K562 (cell line): Measurements from ENCODE around the gene DVL3. TPM values are rescaled to one million over a fixed set of nuclear protein-coding genes. Genes with fewer than 3 reads are reported as not detected.

Source experiments
- ARHGAP35 ChIP-seq: fragments of 450-650 bp; IDR thresholded peaks from 2 replicates; pipeline ENCODE4 v1.6.1; 2018; ENCODE audit not compliant: partially characterized antibody
- CBX8 ChIP-seq: fragments of 200-600 bp; sonication (generic); IDR thresholded peaks from 2 replicates; pipeline ENCODE4 v1.6.1; 2012; ENCODE audit warnings: borderline replicate concordance, mixed run types, low read depth, mild to moderate bottlenecking, moderate library complexity, mixed read lengths, low read length, control low read depth, inconsistent platforms; ENCODE audit not compliant: poor library complexity, severe bottlenecking; ENCODE audit errors: extremely low read depth
- CEBPB ChIP-seq: fragments of 450-650 bp; IDR thresholded peaks from 2 replicates; pipeline ENCODE4 v1.6.1; 2016; ENCODE audit warnings: missing genetic modification characterization, missing compliant biosample characterization
- FOXK1 ChIP-seq: sonication (generic); formaldehyde crosslinking; IDR thresholded peaks from 2 replicates; pipeline ENCODE4 v1.8.0; 2022; ENCODE audit warnings: missing genetic modification reagents, mild to moderate bottlenecking, borderline replicate concordance
- GATA2 ChIP-seq: sonication (generic); formaldehyde crosslinking; IDR thresholded peaks from 2 replicates; pipeline ENCODE4 v1.4.0; 2020; ENCODE audit warnings: mild to moderate bottlenecking, missing genetic modification reagents
- HDAC2 ChIP-seq: fragments of 450-650 bp; IDR thresholded peaks from 2 replicates; pipeline ENCODE4 v1.6.1; 2016; ENCODE audit warnings: mild to moderate bottlenecking
- HNRNPLL ChIP-seq: fragments of 200-400 bp; formaldehyde crosslinking; IDR thresholded peaks from 2 replicates; pipeline ENCODE4 v1.6.1; 2017; ENCODE audit warnings: low read length, low read depth, mild to moderate bottlenecking; ENCODE audit not compliant: poor library complexity, severe bottlenecking
- MECOM ChIP-seq: fragments of 250-450 bp; sonication (Bioruptor Pico); IDR thresholded peaks from 2 replicates; pipeline ENCODE4 v1.8.0; 2022; ENCODE audit warnings: inconsistent platforms
- NR2F6 ChIP-seq: fragments of 450-650 bp; formaldehyde crosslinking; IDR thresholded peaks from 2 replicates; pipeline ENCODE4 v1.4.0; 2020; ENCODE audit warnings: mild to moderate bottlenecking
- RERE ChIP-seq: sonication (generic); formaldehyde crosslinking; IDR thresholded peaks from 2 replicates; pipeline ENCODE4 v1.8.0; 2023; ENCODE audit warnings: missing genetic modification reagents, mild to moderate bottlenecking, borderline replicate concordance
- RNF219 ChIP-seq: fragments of 250-450 bp; sonication (Bioruptor Pico); IDR thresholded peaks from 2 replicates; pipeline ENCODE4 v1.5.0; 2022; ENCODE audit warnings: mild to moderate bottlenecking
- SAP30 ChIP-seq: fragments of 200-600 bp; sonication (generic); IDR thresholded peaks from 2 replicates; pipeline ENCODE4 v1.6.1; 2012; ENCODE audit warnings: borderline replicate concordance, low read depth, mild to moderate bottlenecking, moderate library complexity, low read length, control low read depth, inconsistent platforms; ENCODE audit not compliant: insufficient read depth, poor library complexity, severe bottlenecking
- TAF7 ChIP-seq: fragments of 450-650 bp; IDR thresholded peaks from 2 replicates; pipeline ENCODE4 v1.6.1; 2016; ENCODE audit warnings: missing genetic modification characterization, missing compliant biosample characterization
- ZNF436 ChIP-seq: fragments of 250-450, 450-650 bp; sonication (Bioruptor Pico); formaldehyde crosslinking; IDR thresholded peaks from 2 replicates; pipeline ENCODE4 v1.7.0; 2020; ENCODE audit warnings: mild to moderate bottlenecking
- polyA plus RNA-seq, 8 experiments: library from polyadenylated mRNA; depleted of rRNA in 4 of 8; stranded (reverse) in 5 of 8; unstranded in 3 of 8; fragments of >200 nt; fragmentation: Nextera tagmentation in 2 of 8; fragmentation: Illumina TruSeq in 1 of 8; extraction: Ambion mirVana in 2 of 8; extraction: Trizol in 1 of 8; gene quantifications; 2 replicates each; pipeline versions ENCODE4 v1.2.1 to v1.2.3, GENCODE V29; 2011 to 2014; ENCODE audit warnings: inconsistent platforms in 1 of 8, missing spikeins in 1 of 8
- total RNA-seq, 7 experiments: library from RNA; depleted of rRNA in 6 of 7; stranded (reverse); fragments of >200 nt in 6 of 7; fragmentation: Illumina TruSeq in 2 of 7; extraction: Trizol in 2 of 7; gene quantifications; 2 replicates each; pipeline versions ENCODE4 v1.2.1 to v1.2.3, GENCODE V29; 2011 to 2021; ENCODE audit warnings: low replicate concordance in 1 of 7
- TF ChIP-seq, protein P1 (sequence below), 2 experiments: fragments of 200-800 bp in 1 of 2; sonication (Bioruptor generic) in 1 of 2; sonication (generic) in 1 of 2; formaldehyde crosslinking in 1 of 2; IDR thresholded peaks in 1 of 2; conservative IDR thresholded peaks in 1 of 2; 2 replicates each; pipeline versions ENCODE4 v1.5.0 to v1.6.1; 2016 to 2020; ENCODE audit warnings: missing compliant biosample characterization in 1 of 2, missing genetic modification characterization in 1 of 2, missing genetic modification reagents in 1 of 2
- TF ChIP-seq, protein P2 (sequence below): sonication (generic); formaldehyde crosslinking; IDR thresholded peaks from 2 replicates; pipeline ENCODE4 v1.5.0; 2020; ENCODE audit warnings: missing genetic modification reagents

Gene DVL3
- total and polyA plus RNA-seq, 9 of the 15 experiments (the other 6 are each of a cell fraction or from before 2014, with no cell fraction given), result 3.1 to 57.9 (median 20.1) TPM

DNA sequence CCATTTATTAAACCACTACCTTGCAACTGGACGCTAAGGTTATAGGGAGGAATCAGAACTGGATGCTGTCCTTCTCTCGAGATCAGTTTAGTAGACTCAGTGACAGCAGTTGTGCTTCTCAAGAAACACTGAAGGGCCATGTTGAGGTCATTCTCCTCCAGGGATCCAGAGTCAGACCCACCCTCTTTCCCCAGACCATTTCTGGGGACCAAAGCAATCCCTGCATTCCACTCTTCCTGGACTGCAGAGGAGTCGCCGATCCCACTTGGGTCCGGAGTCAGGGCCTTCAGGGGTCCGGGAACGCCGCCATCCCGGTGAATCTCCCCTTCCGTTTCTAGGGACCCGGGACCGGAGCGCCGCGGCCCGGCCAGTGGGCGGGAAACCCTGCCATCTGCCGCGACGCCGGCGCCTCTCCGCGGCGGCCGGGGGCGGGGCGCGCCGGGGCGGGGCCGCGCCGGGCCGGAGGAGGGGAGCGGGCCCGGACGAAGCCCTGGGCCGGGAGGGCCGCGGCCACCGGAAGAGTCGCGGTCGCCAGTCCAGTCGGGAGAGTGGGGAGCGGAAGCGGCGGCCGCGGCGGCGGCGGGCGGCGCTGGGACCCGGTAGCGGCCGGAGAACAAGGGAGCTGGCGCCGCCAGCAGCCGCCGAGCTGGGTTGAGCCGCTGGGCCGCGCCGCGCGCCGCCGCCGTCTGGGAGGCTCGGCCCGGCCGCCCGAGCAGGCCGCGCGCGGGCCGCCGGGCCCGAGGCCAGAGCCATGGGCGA, at the start of gene DVL3 (continued):
- TF ChIP-seq FOXK1 (CRISPR knock-in tag), result no peak
- TF ChIP-seq MECOM, result no peak
- TF ChIP-seq GATA2 (CRISPR knock-in tag), result no peak
- TF ChIP-seq, protein P1, sequence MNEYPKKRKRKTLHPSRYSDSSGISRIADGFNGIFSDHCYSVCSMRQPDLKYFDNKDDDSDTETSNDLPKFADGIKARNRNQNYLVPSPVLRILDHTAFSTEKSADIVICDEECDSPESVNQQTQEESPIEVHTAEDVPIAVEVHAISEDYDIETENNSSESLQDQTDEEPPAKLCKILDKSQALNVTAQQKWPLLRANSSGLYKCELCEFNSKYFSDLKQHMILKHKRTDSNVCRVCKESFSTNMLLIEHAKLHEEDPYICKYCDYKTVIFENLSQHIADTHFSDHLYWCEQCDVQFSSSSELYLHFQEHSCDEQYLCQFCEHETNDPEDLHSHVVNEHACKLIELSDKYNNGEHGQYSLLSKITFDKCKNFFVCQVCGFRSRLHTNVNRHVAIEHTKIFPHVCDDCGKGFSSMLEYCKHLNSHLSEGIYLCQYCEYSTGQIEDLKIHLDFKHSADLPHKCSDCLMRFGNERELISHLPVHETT (CRISPR knock-in tag; conservative IDR thresholded peaks at IDR 0.05 in 1 of 2, IDR thresholded peaks at IDR 0.05 in 1 of 2), result peak in 1 of 2 experiments; percentile 99; a peak in 2 of 4 replicates
- TF ChIP-seq HDAC2, result 0 out of 2 replicates have a peak, but pooled peaks have one; percentile 59
- no peak for TF ChIP-seq NR2F6 (CRISPR knock-in tag)
- TF ChIP-seq CEBPB (tag), result no peak
- TF ChIP-seq CBX8, result no peak
- TF ChIP-seq TAF7 (tag), result no peak
- TF ChIP-seq SAP30, result no peak
- no peak for TF ChIP-seq RNF219 (CRISPR knock-in tag)
- TF ChIP-seq HNRNPLL, result no peak
- TF ChIP-seq, protein P2, sequence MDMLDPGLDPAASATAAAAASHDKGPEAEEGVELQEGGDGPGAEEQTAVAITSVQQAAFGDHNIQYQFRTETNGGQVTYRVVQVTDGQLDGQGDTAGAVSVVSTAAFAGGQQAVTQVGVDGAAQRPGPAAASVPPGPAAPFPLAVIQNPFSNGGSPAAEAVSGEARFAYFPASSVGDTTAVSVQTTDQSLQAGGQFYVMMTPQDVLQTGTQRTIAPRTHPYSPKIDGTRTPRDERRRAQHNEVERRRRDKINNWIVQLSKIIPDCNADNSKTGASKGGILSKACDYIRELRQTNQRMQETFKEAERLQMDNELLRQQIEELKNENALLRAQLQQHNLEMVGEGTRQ, result no peak
- no peak for TF ChIP-seq RERE (CRISPR knock-in tag)
- no peak for TF ChIP-seq ZNF436 (CRISPR knock-in tag)
- TF ChIP-seq ARHGAP35, result no peak
